HG03342 (cell line): ENCODE measurements around the gene ERC1.
"Not testable (repeated sequence)": the region's sequence is repeated elsewhere in the genome, so short reads cannot be mapped to it uniquely, and the experiment has no call there.

Experiments
- ATAC-seq: cut with Tn5 transposase; IDR thresholded peaks from one replicate; pipeline ENCODE4 v1.9.1; 2021; ENCODE audit warnings: mild to moderate bottlenecking, moderate library complexity; ENCODE audit not compliant: unreplicated experiment

ERC1 gene

DNA sequence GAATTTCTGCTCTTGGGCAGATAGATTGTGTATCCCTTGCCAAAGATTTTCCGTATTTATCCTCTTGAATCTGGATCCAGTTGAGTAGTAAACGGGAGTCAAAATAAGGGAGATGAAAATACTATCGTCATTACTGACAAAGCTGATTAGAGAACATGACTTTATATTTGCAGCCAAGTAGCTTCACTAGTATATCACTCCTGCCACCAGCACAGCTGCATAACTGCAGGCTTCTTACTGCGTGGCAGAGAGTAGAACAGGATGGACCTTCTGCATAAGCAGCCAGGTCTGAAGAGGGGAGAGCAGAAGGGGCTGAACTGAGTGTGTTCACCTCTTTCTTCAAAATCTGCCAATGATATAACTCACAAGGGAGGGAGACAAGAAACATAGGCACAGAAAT lies 319.6 kb downstream of the ERC1 start:
- no peak for ATAC-seq

DNA sequence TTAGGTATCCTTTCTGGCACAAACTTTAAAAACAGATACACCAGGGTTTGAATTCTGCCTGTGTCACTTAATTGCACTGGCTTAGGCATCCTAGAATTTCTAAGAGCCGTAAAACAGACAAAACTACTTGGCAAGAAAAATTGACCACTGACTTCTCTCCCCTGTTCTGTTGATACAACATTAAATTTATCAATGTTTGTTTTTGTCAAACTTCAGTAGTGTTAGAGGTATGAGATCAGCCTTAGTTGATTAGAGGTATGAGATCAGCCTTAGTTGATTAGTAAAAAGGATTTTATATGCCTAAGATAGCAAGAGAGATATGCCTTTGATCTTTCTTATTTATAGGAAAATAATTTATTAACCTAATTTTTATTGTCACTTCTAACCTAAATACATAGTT lies 320.1 kb downstream of the ERC1 start:
- ATAC-seq: no peak

DNA sequence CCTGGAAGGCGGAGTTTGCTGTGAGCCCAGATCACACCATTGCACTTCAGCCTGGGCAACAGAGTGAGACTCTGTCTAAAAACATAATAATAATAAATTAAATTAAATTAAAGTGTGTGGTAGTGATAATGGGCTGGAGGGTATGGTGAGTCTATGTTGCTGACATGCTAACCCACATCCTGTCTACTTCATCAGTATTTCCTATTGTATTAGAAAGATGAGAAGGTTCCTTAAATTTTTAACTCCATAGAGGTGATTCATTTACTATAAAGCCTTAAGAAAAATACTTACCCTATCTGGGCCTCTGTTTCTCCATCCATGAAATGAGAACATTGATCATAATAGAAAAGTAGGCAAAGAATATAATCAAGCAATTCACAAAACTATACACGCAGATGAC lies 322.9 kb downstream of the ERC1 start:
- no peak for ATAC-seq

DNA sequence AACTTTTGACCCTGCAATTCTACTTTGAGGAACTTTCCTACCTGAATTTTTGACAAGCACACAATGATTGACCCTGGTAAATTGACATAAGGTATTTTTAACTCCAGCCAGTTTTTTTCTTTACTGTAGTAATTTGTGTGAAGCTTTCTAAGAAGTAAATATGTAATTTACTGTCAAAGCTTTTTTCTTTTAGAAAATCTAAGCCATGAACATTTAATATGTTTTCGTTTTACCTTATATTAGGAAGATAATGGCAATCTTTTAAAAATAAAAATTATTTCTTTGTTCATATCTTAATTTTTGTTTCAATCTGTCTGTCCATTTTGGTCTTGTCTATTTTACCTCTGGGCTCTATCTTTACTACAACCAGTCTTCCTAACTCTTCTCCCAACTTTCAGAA lies 323.5 kb downstream of the ERC1 start:
- no peak for ATAC-seq

DNA sequence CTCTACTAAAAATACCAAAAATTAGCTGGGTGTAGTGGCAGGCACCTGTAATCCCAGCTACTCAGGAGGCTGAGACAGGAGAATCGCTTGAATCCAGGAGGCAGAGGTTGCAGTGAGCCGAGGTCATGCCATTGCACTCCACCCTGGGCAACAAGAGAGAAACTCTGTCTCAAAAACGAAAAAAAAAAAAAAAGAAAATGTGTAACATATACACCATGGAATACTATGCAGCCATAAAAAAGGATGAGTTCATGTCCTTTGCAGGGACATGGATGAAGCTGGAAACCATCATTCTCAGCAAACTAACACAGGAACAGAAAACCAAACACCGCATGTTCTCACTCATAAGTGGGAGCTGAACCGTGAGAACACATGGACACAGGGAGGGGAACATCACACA lies 326.0 kb downstream of the ERC1 start:
- not testable (repeated sequence) for ATAC-seq

DNA sequence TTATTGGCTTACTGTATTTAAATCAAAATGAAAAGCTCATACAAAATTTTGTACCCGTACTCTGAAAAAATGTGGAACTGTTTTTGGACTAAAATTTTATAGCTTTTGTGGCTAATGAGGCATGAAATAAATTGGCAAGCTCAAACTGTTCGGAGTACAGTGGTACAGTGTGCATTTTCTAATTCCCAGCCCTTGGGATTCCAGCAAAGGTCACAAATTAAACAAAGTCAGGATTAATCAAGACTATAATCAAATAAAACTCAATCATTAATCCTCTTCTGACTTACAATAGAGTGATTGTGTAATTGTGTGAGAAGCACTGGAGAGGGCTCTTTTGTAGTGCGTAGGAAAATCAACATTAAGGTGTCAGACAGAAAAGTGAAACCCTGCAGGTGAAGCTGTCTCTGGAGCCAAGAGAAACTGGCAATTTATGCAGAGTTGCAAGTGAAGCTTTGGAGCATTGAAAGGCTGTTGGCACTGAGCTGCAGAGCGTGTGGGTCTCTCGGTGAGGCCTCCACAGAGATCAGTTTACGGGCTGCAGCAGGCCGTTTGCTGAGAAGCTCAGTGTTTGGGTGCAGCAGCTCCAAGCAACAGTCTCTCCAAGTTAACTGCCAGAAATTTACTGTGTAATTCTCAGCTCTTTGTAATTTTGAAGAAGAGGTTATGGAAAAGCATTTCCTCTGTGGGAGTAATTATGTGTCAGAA lies 327.5 kb downstream of the ERC1 start:
- ATAC-seq: no peak

DNA sequence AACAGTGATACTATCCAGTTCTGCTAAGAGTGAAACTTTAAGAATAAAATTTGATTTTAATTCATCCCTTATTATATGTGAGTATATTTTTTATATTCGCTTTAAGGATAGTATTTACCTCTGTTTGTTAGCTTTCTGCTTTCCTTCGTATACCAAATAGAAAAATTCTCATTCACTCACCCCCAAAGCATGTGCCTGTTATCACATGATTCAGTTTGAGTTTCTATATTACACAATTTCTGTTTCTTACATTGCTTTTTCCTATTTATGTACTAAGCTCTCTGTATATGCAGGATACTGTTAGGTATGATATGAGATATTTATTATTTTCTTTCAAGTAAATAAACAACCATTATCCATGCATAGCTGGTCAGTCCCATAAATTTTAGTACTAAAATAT lies 328.2 kb downstream of the ERC1 start:
- no peak for ATAC-seq

DNA sequence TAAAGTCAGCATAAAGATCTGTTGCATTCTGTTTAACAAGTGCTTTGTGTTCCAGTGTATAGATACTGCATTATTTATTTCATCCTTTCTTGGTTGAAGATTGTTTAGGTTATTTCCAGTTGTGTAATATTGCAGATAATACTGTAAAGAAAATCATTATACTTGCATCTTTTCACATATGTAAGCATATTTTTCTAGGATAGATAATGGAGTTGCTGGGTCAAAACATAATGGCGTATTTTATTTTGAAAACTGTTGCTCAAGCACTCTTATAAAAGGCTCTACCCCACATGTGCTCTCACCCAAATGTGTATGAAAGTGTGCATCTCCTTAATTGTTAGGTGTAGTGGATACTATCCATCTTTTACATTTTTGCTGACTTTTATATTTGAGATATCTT lies 329.0 kb downstream of the ERC1 start:
- ATAC-seq: no peak

DNA sequence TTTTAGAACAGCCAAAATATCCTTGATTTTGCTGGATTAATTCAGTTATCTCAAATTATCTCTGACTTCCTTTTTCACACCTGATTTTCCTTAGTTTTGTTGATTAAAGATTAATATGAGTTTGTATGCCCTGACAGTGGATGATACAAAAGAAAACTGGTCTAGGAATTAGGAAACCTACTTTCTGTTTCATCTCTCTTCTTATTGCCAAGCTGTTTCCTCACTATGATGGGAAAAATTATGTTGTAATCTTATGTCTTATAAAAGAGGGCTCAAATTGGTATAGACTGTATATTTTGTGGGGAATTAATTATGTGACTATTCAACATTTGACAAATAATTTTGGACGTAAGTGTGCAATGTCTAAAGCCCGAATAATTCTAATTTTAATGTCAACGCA lies 331.8 kb downstream of the ERC1 start:
- no peak for ATAC-seq

DNA sequence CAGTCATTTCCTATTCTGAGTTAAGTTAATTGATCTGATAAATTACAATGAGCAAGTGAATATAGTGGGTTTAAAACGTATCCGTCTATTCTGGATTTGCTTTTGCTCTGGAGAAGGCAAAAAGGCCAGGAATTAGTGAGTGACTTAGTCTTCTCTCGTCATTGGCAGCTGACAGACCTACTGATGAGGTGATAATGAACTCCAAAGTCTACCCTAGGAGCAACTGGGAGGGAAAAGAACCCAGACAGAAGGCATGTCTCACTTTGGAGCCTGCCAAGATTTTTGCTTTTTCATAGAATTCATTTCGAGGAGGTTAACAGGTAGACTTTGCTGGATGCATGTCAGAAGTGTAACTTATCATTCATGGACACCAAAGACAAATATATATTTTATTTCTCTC lies 333.1 kb downstream of the ERC1 start:
- no peak for ATAC-seq

DNA sequence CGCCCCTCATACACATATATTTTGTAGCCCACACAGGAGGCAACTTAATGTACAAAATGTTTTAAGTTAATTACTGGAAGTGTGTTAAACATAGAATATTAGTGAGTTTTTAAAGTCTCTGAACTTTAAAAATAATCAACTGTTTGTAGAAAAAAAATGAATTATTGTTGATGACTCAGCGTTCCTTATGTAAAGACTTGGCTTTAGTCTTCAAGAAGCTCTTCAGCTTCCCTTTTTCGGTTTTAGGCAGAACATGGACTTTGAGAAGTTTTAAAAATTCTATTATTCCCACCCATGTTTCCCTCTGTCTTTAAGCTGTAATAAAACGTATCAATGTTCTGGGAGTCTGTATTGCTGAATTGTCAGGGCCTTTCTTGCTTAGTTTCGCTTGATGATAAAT lies 333.9 kb downstream of the ERC1 start:
- no peak for ATAC-seq

DNA sequence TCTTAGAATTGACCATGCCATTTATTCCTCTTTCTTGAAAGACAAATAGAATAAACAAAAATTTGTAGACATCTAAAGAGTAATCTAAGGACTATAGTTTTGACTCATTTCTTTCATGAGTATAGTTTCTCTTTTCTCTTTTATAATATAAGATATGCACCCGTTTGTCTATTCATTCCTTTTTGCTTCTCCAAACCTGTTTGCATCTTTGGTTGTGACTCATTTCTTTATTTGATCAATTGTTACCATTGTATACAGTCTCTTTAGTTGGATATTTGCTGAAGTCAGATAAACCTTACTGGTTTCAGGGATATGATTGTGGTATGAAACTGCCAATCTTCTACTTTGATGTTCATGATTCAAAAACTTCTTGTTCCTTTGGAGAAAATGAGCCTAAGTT lies 334.6 kb downstream of the ERC1 start:
- ATAC-seq: no peak

DNA sequence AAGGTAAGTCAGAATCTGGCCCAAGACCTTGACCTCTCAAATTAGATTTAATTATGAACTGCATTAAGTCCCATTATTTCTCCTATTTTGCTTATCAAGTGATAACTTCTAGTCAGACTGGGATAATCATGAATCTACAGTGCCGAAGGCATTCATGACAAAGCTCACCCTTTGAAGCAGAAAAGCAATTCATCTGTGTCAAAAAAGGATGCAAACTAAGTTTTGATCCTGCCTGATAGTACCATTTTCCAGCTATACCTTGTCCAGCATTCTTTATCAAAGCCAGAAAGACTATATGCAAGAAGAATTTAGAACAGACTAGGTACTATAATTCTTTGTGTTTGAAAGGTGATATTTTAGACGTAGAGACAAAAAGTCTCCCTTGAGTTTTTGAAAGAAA lies 335.2 kb downstream of the ERC1 start:
- ATAC-seq: no peak

DNA sequence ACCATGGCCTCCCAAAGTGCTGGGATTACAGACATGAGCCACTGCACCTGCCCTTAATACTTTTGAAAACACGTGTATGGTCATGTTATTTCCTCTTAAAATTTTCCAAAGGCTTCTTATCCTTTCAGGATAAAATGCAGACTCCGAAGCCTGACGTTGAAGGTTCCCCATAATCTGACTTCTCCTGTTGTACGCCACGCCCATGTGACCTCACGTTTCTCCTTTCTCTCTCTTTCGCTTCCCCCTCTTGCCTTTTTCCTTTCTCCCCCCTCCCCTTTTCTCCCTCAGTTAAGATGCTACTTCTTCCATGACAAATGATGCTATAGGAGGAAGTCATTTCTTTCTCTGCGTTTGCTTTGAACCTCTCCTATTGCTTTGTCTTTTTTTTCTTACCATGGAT lies 337.4 kb downstream of the ERC1 start:
- ATAC-seq: no peak

DNA sequence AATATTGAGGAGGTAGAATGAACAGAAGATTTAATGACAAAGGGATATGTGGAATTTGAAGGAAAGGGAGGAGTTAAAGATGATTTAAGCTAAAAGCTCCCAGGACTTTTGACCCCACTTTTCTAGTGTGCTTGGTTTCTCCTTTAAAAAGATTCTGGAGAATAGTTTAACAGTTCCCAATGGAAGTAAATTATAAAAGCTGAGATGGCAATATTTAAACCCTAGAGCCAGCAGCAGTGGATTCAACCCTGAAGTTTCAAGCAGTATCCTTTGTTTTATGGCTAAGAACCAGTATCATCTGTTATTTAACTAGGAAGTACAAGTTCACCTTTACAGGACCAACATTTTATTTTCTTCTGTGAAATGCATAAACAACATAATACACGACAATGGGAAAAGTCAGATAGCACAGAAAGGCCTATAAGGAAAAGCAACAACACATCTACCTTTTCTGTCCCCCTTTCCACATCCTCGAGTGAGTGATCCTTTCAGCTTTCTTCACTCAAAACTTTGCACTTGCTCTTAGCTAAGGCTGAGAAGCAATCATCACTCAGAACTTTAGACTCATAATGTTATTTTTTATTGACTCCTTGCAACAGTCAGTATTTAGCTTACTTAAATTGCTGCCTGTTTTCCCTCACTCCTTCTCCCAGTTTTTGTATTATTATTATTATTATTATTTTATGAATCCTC lies 338.9 kb downstream of the ERC1 start:
- ATAC-seq: no peak

DNA sequence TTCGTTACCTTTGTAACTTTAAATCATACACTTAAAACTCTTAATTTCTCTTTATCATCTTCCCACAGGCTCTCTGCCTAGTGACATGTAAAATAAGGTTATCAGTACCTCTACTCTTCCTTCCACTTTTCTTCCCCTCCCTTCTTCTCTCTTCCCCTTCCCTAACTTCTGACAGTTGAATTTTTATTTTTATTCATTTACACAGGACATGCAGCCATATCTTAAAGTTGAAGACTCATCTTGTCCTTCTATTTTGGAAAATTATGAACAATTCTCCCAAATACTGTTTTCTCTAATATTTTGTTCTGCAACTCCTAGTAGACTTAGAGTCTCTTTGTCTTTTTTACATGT lies 339.4 kb downstream of the ERC1 start:
- no peak for ATAC-seq

DNA sequence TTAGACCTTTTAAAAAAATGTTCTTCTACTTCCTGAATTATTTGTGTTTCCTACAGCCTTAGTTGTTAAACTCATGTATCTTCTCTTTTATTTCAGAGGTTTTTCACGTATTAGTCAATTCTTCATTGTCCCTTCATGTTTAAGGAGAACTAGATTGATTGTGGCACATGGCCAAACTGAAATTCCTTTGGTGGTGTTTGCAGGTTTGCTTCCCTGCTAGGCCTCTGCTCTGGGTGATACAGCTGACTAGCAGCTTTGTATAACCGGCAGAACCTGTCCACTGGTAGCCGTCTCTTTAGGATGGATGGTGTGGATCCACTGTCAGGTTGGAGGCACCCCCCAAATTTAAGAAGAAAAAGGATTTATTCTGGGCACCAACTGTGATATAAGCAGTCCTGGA lies 341.3 kb downstream of the ERC1 start:
- ATAC-seq: no peak

DNA sequence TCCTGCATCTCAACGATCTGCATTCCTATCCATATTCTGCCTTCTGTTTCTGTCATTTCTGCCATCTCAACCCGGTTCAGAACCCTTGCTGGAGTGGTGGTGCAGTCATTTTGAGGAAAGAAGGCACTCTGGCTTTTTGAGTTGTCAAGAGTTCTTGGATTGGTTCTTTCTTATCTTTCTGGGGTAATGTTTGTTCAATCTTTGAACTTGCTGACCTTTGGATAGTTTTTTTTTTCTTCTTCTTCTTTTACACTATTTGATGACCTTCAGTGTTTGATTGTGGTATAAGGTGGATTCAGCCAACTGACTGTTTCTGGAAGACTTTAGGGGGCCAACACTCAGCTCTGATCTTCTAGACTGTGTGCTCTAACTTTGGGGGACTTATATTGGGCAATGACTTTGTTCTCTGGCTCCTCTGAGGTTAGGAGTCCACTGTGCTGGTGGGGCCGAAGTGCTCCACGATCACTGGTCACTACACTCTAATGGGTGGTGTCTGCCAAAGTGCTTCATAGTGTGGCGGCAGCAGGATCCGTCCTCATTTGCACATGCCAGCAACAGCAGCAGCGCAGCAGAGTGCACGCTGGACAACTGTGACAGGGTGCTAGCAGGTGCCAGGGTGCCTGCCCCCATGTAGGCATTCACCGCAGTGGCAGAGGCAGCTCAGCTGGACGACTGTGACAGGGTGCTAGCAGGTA lies 347.6 kb downstream of the ERC1 start:
- ATAC-seq: no peak

DNA sequence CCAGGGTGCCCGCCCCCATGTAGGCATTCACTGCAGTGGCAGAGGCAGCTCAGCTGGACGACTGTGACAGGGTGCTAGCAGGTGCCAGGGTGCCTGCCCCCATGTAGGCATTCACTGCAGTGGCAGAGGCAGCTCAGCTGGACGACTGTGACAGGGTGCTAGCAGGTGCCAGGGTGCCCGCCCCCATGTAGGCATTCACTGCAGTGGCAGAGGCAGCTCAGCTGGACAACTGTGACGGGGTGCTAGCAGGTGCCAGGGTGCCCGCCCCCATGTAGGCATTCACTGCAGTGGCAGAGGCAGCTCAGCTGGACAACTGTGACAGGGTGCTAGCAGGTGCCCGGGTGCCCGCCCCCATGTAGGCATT lies 348.1 kb downstream of the ERC1 start:
- not testable (repeated sequence) for ATAC-seq

DNA sequence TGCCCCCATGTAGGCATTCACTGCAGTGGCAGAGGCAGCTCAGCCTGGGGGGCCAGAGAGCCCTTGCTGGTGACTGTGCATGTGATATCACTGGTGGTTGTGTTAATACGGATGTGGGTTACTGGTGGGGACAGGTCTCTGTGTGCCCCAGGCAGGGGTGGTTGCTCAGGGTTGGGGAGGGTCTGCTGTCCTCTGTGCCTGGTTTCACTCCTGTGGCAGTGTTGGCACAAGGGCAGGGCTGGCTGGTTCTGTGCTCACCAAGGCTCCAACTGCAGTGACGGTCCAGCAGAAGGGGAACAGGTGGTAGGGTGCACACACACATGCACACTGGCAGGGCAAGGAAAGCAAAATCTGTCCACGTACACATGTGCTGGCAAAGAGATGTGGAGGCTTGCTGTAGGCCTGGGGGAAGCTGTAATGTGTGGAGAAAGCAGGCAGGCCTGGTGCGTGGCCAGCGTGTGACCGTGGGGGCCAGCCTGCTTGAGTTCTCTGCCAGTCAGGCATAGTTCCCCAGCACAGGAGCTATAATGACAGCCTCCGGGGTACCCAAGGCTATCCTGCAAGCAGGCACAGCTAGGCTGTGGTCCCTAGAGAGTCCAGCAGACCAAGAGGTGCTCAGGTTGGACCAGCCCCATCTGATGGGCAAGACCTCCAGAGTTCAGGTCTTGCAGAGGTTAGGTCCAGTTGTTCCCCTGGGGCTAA lies 348.7 kb downstream of the ERC1 start:
- no peak for ATAC-seq

DNA sequence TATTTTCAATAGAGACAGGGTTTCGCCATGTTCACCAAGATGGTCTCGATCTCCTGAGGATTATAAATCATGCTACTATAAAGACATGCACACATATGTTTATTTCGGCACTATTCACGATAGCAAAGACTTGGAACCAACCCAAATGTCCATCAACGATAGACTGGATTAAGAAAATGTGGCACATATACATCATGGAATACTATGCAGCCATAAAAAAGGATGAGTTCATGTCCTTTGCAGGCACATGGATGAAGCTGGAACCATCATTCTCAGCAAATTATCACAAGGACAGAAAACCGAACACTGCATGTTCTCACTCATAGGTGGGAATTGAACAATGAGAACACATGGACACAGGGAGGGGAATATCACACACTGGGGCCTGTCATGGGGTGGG lies 350.2 kb downstream of the ERC1 start:
- not testable (repeated sequence) for ATAC-seq

DNA sequence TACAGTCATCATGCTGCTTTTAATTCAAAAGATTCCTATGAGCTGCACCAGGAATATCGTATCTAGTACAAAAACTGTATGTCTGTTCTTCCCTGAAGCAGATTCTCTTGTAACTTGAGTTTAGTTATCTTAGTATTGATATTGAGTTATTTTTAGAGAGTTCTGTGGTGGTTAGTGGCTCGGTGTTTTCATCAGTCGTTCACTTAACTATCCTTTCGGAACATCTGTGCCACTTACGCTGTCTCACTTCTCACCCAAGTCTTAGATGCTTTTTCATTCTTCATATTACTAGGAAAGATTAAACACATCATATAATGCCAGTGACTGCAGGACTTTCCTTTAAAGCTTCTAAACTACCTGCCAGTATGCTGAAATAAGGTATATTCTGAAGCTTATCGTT lies 352.4 kb downstream of the ERC1 start:
- ATAC-seq: no peak
